ENCODE data around the gene CLTA. TPM values are rescaled to one million over a fixed set of nuclear protein-coding genes. Genes with fewer than 3 reads are reported as not detected.

CLTA gene
- total and polyA plus RNA-seq, 7 experiments from 2014 or later: 32.2 to 140 (median 72.0) TPM

GRCh38 chr9:36161187-36161586, 29.5 kb upstream of the CLTA start:
- Mint-ChIP-seq H3K36me3 (peaks cover 0 to 42% (median 11%) of the 10 kb centered on the region in 5 donors), H3K9me3 (peaks cover 0 to 3% (median 0%) of the 10 kb centered on the region in 11 donors), H3K4me3 (no peak overlapping the region), H3K27me3 (peaks cover 0 to 5% (median 0%) of the 10 kb centered on the region in 5 donors), H3K4me1 (peaks cover under 1 to 19% (median 11%) of the 10 kb centered on the region in 7 donors), H3K27ac (peak overlapping the region in 7 of 9 donors; percentile 6 to 89 (median 63))
- Histone ChIP-seq H3K9me3 (ENCODE audit: control insufficient read depth in 2 of 3, low read length in 3 of 3) (no peaks in the 10 kb centered on the region), H3K4me1 (ENCODE audit: control insufficient read depth in 2 of 2, insufficient read depth in 2 of 2, low read length in 2 of 2) (peaks cover 0 to 2% of the 10 kb centered on the region in 2 donors), H3K27me3 (ENCODE audit: control insufficient read depth in 2 of 2, insufficient read depth in 2 of 2, low read length in 2 of 2) (no peaks in the 10 kb centered on the region), H3K27ac (ENCODE audit: low read depth, low read length) (no peak overlapping the region), H3K36me3 (ENCODE audit: control insufficient read depth in 2 of 3, insufficient read depth in 3 of 3, low read length in 3 of 3) (peaks cover 0 to 8% (median 0%) of the 10 kb centered on the region in 3 experiments), H3K4me3 (ENCODE audit: low read length) (no peak overlapping the region)
- ChIA-PET CTCF (interaction anchor here (2.7 to 2.8 kb wide), 2 partner anchors 58 to 60 kb away, joined by 7 to 8 read pairs; no protein-coding TSS in a partner anchor), POLR2A (interaction anchor here (0.6 kb wide), 2 partner anchors 60 to 76 kb away, joined by 3 read pairs; no protein-coding TSS in a partner anchor)
- DNase-seq (no peak), ATAC-seq (no peak)
- intact Hi-C loops (cut with micrococcal nuclease): loop anchor here in 1 of 2 donors (1.0 kb wide), 1 partner anchor 9 kb away; no protein-coding TSS in a partner anchor

GRCh38 chr9:36162211-36162738, 28.4 kb upstream of the CLTA start:
- H3K27me3 ChIP-seq (ENCODE audit: control insufficient read depth in 2 of 2, insufficient read depth in 2 of 2, low read length in 2 of 2): no peaks in the 10 kb centered on the region
- intact Hi-C loops (cut with micrococcal nuclease): no loop called here
- POLR2A ChIA-PET: interaction anchor here (0.6 kb wide), 1 partner anchor 62 kb away, joined by 3 read pairs; no protein-coding TSS in a partner anchor
- CTCF ChIA-PET: interaction anchor here (1.3 to 9.8 kb wide), 3 partner anchors 22 to 60 kb away, joined by 4 to 270 read pairs (median 7); no protein-coding TSS in a partner anchor
- DNase-seq: no peak
- peaks cover 0 to 5% (median 0%) of the 10 kb centered on the region in 5 donors for H3K27me3 Mint-ChIP-seq
- H3K36me3 ChIP-seq (ENCODE audit: control insufficient read depth in 2 of 3, insufficient read depth in 3 of 3, low read length in 3 of 3): peaks cover 0 to 3% (median 0%) of the 10 kb centered on the region in 3 experiments
- H3K4me3 Mint-ChIP-seq: no peak overlapping the region
- H3K4me1 ChIP-seq (ENCODE audit: control insufficient read depth in 2 of 2, insufficient read depth in 2 of 2, low read length in 2 of 2): peaks cover 0 to 3% of the 10 kb centered on the region in 2 donors
- H3K4me3 ChIP-seq (ENCODE audit: low read length): no peak overlapping the region
- H3K9me3 Mint-ChIP-seq: peaks cover 0 to 3% (median 0%) of the 10 kb centered on the region in 11 donors
- H3K36me3 Mint-ChIP-seq: peaks cover 0 to 37% (median 11%) of the 10 kb centered on the region in 5 donors
- no peak overlapping the region for H3K27ac ChIP-seq (ENCODE audit: low read depth, low read length)
- peaks cover 7 to 25% (median 17%) of the 10 kb centered on the region in 7 donors for H3K4me1 Mint-ChIP-seq
- no peak for ATAC-seq
- peak overlapping the region in 5 of 9 donors; percentile 32 to 82 (median 63) for H3K27ac Mint-ChIP-seq
- H3K9me3 ChIP-seq (ENCODE audit: control insufficient read depth in 2 of 3, low read length in 3 of 3): no peaks in the 10 kb centered on the region

GRCh38 chr9:36163049-36163785, 27.5 kb upstream of the CLTA start:
- intact Hi-C loops (cut with micrococcal nuclease): no loop called here
- Histone ChIP-seq H3K9me3 (ENCODE audit: control insufficient read depth in 2 of 3, low read length in 3 of 3) (no peaks in the 10 kb centered on the region), H3K27ac (ENCODE audit: low read depth, low read length) (no peak overlapping the region), H3K4me3 (ENCODE audit: low read length) (no peak overlapping the region), H3K4me1 (ENCODE audit: control insufficient read depth in 2 of 2, insufficient read depth in 2 of 2, low read length in 2 of 2) (peaks cover 0 to 3% of the 10 kb centered on the region in 2 donors), H3K27me3 (ENCODE audit: control insufficient read depth in 2 of 2, insufficient read depth in 2 of 2, low read length in 2 of 2) (no peaks in the 10 kb centered on the region), H3K36me3 (ENCODE audit: control insufficient read depth in 2 of 3, insufficient read depth in 3 of 3, low read length in 3 of 3) (peaks cover 0 to 3% (median 0%) of the 10 kb centered on the region in 3 experiments)
- Mint-ChIP-seq H3K9me3 (peaks cover 0 to 2% (median 0%) of the 10 kb centered on the region in 11 donors), H3K4me3 (no peak overlapping the region), H3K27me3 (peaks cover 0 to 8% (median 0%) of the 10 kb centered on the region in 5 donors), H3K27ac (peak overlapping the region in 6 of 9 donors; percentile 38 to 55 (median 43)), H3K36me3 (peaks cover 0 to 30% (median 8%) of the 10 kb centered on the region in 5 donors), H3K4me1 (peaks cover 7 to 25% (median 14%) of the 10 kb centered on the region in 7 donors)
- DNase-seq (no peak), ATAC-seq (no peak)
- POLR2A ChIA-PET: interaction anchor here (0.7 to 1.6 kb wide), 4 partner anchors 8 to 60 kb away, joined by 3 to 6 read pairs (median 4); no protein-coding TSS in a partner anchor
- CTCF ChIA-PET: interaction anchor here (0.5 to 9.8 kb wide), 7 partner anchors 8 to 1740 kb away, joined by 3 to 270 read pairs (median 4); no protein-coding TSS in a partner anchor

DNA sequence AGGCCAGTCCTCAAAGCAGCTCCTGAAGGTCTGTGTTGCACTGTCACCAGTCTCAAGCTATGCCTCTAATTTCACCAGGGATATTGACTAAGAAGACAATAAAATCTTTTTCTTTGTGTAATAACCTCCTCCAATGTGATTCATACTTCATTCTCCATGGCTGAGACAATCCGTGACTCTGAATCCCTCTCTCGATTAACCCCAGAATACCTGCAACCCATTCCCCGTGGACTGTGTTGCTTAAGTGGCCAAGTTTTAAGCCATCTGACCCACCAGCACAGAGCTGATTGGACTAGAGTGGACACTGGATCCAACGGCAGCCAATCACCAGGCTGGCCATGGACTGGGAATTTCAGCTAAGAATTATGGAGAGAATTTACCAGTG, 26.9 kb upstream of the CLTA start:
- H3K27me3 Mint-ChIP-seq: peaks cover 0 to 8% (median 0%) of the 10 kb centered on the region in 5 donors
- Histone ChIP-seq H3K36me3 (ENCODE audit: control insufficient read depth in 2 of 3, insufficient read depth in 3 of 3, low read length in 3 of 3) (peaks cover 0 to 3% (median 0%) of the 10 kb centered on the region in 3 experiments), H3K27ac (ENCODE audit: low read depth, low read length) (no peak overlapping the region), H3K9me3 (ENCODE audit: control insufficient read depth in 2 of 3, low read length in 3 of 3) (no peaks in the 10 kb centered on the region), H3K4me1 (ENCODE audit: control insufficient read depth in 2 of 2, insufficient read depth in 2 of 2, low read length in 2 of 2) (peaks cover 0 to 3% of the 10 kb centered on the region in 2 donors), H3K4me3 (ENCODE audit: low read length) (no peak overlapping the region), H3K27me3 (ENCODE audit: control insufficient read depth in 2 of 2, insufficient read depth in 2 of 2, low read length in 2 of 2) (no peaks in the 10 kb centered on the region)
- CTCF ChIA-PET: interaction anchor here (1.0 to 9.8 kb wide), 5 partner anchors 9 to 61 kb away, joined by 3 to 270 read pairs (median 4); no protein-coding TSS in a partner anchor
- ATAC-seq (no peak), DNase-seq (no peak)
- no peak overlapping the region for H3K4me3 Mint-ChIP-seq
- peak overlapping the region in 5 of 9 donors; percentile 39 to 58 (median 41) for H3K27ac Mint-ChIP-seq
- POLR2A ChIA-PET: interaction anchor here (0.7 to 1.6 kb wide), 6 partner anchors 8 to 129 kb away, joined by 3 to 6 read pairs (median 4); no protein-coding TSS in a partner anchor
- H3K4me1 Mint-ChIP-seq: peaks cover 4 to 25% (median 10%) of the 10 kb centered on the region in 7 donors
- H3K9me3 Mint-ChIP-seq: no peaks in the 10 kb centered on the region
- peaks cover 0 to 25% (median 5%) of the 10 kb centered on the region in 5 donors for H3K36me3 Mint-ChIP-seq
- intact Hi-C loops (cut with micrococcal nuclease): no loop called here

DNA sequence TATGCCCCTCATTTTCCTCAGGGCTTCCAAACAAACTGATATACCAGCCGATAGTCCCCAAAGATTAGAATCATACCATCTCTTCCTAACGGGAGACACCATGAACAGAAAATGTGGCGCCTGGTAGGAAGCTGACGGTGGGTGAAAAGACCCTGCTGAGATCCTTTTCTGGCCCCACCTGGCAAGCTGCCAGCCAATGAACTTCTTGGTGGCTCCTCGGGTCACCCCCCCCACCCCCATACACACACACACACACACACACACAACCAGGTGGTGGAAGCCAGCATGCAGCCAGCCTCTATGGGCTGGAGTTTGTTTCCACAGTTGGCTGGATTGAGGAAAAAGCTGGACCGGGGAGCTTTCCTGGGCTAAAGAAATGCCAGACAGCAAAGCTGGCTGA, 26.3 kb upstream of the CLTA start:
- H3K27ac Mint-ChIP-seq: peak overlapping the region in 3 of 9 donors; percentile 39 to 45 (median 41)
- intact Hi-C loops (cut with micrococcal nuclease): no loop called here
- no peak for DNase-seq
- no peak for ATAC-seq
- Histone ChIP-seq H3K4me3 (ENCODE audit: low read length) (no peak overlapping the region), H3K4me1 (ENCODE audit: control insufficient read depth in 2 of 2, insufficient read depth in 2 of 2, low read length in 2 of 2) (peaks cover 0 to 3% of the 10 kb centered on the region in 2 donors), H3K36me3 (ENCODE audit: control insufficient read depth in 2 of 3, insufficient read depth in 3 of 3, low read length in 3 of 3) (no peaks in the 10 kb centered on the region), H3K27me3 (ENCODE audit: control insufficient read depth in 2 of 2, insufficient read depth in 2 of 2, low read length in 2 of 2) (no peaks in the 10 kb centered on the region), H3K9me3 (ENCODE audit: control insufficient read depth in 2 of 3, low read length in 3 of 3) (no peaks in the 10 kb centered on the region), H3K27ac (ENCODE audit: low read depth, low read length) (no peak overlapping the region)
- CTCF ChIA-PET: interaction anchor here (0.9 to 9.8 kb wide), 7 partner anchors 10 to 564 kb away, joined by 3 to 270 read pairs (median 3); no protein-coding TSS in a partner anchor
- POLR2A ChIA-PET: interaction anchor here (0.8 to 1.6 kb wide), 8 partner anchors 9 to 129 kb away, joined by 3 to 6 read pairs (median 4); no protein-coding TSS in a partner anchor
- no peaks in the 10 kb centered on the region for H3K9me3 Mint-ChIP-seq
- peaks cover 4 to 25% (median 9%) of the 10 kb centered on the region in 7 donors for H3K4me1 Mint-ChIP-seq
- H3K4me3 Mint-ChIP-seq: no peak overlapping the region
- peaks cover 0 to 19% (median 5%) of the 10 kb centered on the region in 5 donors for H3K36me3 Mint-ChIP-seq
- peaks cover 0 to 11% (median 0%) of the 10 kb centered on the region in 5 donors for H3K27me3 Mint-ChIP-seq

GRCh38 chr9:36164989-36165388, 25.7 kb upstream of the CLTA start:
- no peak for ATAC-seq

More at GRCh38 chr9:36164989-36165388, 25.7 kb upstream of the CLTA start:
- no peak for DNase-seq
- H3K27ac Mint-ChIP-seq: peak overlapping the region in 2 of 9 donors; percentile 38 to 62
- peaks cover 4 to 25% (median 9%) of the 10 kb centered on the region in 7 donors for H3K4me1 Mint-ChIP-seq
- Histone ChIP-seq H3K27me3 (ENCODE audit: control insufficient read depth in 2 of 2, insufficient read depth in 2 of 2, low read length in 2 of 2) (no peaks in the 10 kb centered on the region), H3K4me1 (ENCODE audit: control insufficient read depth in 2 of 2, insufficient read depth in 2 of 2, low read length in 2 of 2) (peaks cover 0 to 3% of the 10 kb centered on the region in 2 donors), H3K9me3 (ENCODE audit: control insufficient read depth in 2 of 3, low read length in 3 of 3) (no peaks in the 10 kb centered on the region), H3K36me3 (ENCODE audit: control insufficient read depth in 2 of 3, insufficient read depth in 3 of 3, low read length in 3 of 3) (no peaks in the 10 kb centered on the region), H3K4me3 (ENCODE audit: low read length) (no peak overlapping the region), H3K27ac (ENCODE audit: low read depth, low read length) (no peak overlapping the region)
- peak overlapping the region in 8 of 10 donors; percentile 10 to 65 (median 35) for H3K4me3 Mint-ChIP-seq
- ChIA-PET POLR2A (interaction anchor here (0.9 to 1.5 kb wide), 4 partner anchors 9 to 25 kb away, joined by 3 to 5 read pairs (median 4); no protein-coding TSS in a partner anchor), CTCF (interaction anchor here (0.9 to 9.8 kb wide), 7 partner anchors 13 to 564 kb away, joined by 3 to 270 read pairs (median 3); no protein-coding TSS in a partner anchor)
- H3K27me3 Mint-ChIP-seq: peaks cover 0 to 14% (median 0%) of the 10 kb centered on the region in 5 donors
- H3K9me3 Mint-ChIP-seq: no peaks in the 10 kb centered on the region
- intact Hi-C loops (cut with micrococcal nuclease): loop anchor here in 1 of 2 donors (5.0 kb wide), 2 partner anchors 43 to 128 kb away; partner anchors contain the start of gene RECK
- peaks cover 0 to 17% (median 5%) of the 10 kb centered on the region in 5 donors for H3K36me3 Mint-ChIP-seq
